Fibroblast of the aortic adventitia (primary cell): ENCODE results near the gene ATP2B2. TPM values are rescaled to one million over a fixed set of nuclear protein-coding genes. Genes with fewer than 3 reads are reported as not detected.
A peak's percentile ranks its signal among the peaks of the same experiment; 100 is the strongest.
"Not testable (repeated sequence)": the region's sequence is repeated elsewhere in the genome, so short reads cannot be mapped to it uniquely, and the experiment has no call there.

Source experiments
- DNase-seq: peaks from one replicate; pipeline ENCODE4 v3.0.0-alpha.2; 2010; ENCODE audit warnings: low read depth
- H3K4me3 ChIP-seq: 2 replicates; pipeline ENCODE4 v1.5.1; 2011; ENCODE audit warnings: low read depth, mild to moderate bottlenecking, control low read depth, low read length, moderate library complexity
- CTCF ChIP-seq: IDR thresholded peaks from 2 replicates; pipeline ENCODE4 v1.5.1; 2011; ENCODE audit warnings: mild to moderate bottlenecking, low read length, control low read depth, inconsistent platforms; ENCODE audit not compliant: insufficient read depth
- total RNA-seq: library from RNA; depleted of rRNA; stranded (reverse); fragments of >200 nt; gene quantifications from 2 replicates; pipeline ENCODE4 v1.2.3, GENCODE V29; 2012; ENCODE audit warnings: low replicate concordance

Gene ATP2B2
- total RNA-seq, 1 donor, result not detected

DNA sequence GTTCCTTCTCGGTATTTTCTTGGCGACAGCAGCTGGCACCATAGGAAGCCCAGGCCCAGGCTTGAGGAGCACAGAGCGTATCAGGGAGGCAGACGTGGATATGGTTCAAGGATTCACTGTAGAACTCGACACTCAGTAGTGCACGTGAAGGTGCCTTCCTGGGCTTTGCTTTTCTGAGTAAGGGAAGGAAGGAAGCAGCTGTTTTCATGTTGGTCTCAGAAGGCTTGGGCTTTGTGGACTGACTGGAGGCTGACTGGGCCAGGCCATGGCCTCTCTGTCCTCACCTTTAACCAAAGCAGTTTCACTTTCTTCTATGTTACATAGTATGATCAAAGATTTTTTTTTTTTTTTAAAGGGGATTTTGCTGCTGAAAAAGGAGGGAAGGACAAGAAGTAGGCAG is 205.7 kb downstream of the ATP2B2 start:
- no peak for TF ChIP-seq CTCF
- no peak for DNase-seq
- no peak overlapping the region for H3K4me3 ChIP-seq

GRCh38 chr3:10299175-10299574 is 206.2 kb downstream of the ATP2B2 start:
- DNase-seq, result peak; percentile 23
- no peak for TF ChIP-seq CTCF

DNA sequence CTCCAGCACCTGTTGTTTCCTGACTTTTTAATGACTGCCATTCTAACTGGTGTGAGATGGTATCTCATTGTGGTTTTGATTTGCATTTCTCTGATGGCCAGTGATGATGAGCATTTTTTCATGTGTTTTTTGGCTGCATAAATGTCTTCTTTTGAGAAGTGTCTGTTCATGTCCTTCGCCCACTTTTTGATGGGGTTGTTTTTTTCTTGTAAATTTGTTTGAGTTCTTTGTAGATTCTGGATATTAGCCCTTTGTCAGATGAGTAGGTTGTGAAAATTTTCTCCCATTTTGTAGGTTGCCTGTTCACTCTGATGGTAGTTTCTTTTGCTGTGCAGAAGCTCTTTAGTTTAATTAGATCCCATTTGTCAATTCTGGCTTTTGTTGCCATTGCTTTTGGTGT is 207.3 kb downstream of the ATP2B2 start:
- DNase-seq, result not testable (repeated sequence)

More at GRCh38 chr3:10299175-10299574, 206.2 kb downstream of the ATP2B2 start:
- no peak overlapping the region for H3K4me3 ChIP-seq

DNA sequence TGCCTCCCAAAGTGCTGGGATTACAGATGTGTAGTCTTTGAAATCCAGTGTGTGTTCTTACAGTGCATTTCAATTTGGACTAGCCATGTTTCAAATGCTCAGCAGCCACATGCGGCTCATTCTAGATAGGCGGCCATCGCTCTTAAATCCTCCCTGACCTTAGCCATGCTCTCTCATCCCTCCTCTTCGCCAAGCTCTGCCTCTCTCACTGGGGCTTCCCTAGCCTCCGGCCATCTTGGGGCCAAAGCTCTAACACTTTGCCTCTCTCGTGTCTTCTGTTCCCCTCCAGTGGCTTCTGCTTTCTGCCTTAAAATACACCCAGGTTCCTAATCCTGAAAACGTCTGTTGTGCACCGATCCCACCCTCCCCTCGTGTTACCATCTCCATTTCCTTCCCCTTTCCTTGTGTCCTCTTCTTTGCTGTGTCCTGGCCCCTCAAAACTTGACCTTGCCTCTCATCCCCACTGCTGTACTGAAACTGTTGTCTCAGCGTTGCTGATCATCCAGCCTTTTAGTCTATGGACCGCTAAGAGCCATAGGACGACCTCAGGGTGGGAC is 211.3 kb downstream of the ATP2B2 start:
- TF ChIP-seq CTCF, result no peak
- no peak for DNase-seq
- no peak overlapping the region for H3K4me3 ChIP-seq

More for the DNA sequence above, 207.3 kb downstream of the ATP2B2 start:
- not testable (repeated sequence) for H3K4me3 ChIP-seq

DNA sequence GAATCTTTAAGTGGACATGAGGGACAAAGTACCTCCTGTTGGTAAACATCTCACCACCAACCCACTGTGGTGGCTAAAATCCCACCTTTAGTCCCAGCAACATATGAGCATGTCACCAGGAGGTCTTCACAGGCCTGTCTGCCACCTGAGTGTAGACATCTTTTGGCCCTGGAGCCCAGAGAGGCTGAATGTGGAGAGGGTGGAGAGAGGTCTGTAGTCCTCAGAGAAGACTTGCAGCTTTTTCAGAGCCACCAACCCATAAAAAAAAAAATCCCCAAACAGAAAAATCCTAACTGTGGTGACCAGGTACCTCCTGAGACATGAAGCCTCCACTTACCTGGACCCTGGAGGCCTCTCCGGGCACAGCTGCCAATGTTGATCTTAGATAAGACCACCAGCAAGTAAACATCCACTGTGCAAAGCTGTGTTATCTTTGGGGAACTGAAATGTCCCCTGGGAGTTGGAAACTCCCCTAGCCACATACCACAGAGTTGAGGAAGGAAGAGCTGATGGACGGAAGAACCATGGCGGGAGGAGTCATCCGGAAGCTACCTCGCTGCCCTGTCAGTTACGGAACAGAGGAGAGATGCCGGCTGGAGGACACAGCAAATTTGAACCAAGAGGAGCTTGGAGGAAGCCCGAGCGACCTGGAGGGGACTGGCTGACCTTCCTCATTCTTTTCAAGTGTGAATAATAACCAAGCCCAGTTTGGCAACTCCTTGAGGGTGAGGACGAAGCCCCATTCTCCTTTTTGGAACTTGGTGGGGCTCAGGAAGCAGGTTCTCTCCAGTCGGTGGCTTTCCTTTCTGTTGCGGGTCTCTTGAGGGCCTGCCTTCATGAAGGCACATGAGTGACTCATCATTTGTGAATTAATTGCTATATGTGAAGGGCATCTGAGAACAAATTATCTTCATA is 212.6 kb downstream of the ATP2B2 start, which contains the start of gene GHRL:
Gene GHRL (minus strand): TSS at position 443 of the 915 bp plus-strand sequence. CDS start 2,767 bp downstream, outside the sequence.
- H3K4me3 ChIP-seq, result no peak within 1 kb of the TSS
- TF ChIP-seq CTCF, result no peak
- peak; percentile 27 for DNase-seq

- TF ChIP-seq CTCF, result no peak
- DNase-seq, result no peak
Observed at GRCh38 chr3:10291641-10292040, 213.7 kb downstream of the ATP2B2 start.

GRCh38 chr3:10290481-10291176 is 214.8 kb downstream of the ATP2B2 start:
- H3K4me3 ChIP-seq, result no peak overlapping the region
- TF ChIP-seq CTCF, result no peak

More at GRCh38 chr3:10291641-10292040, 213.7 kb downstream of the ATP2B2 start:
- H3K4me3 ChIP-seq, result no peak overlapping the region

More at GRCh38 chr3:10290481-10291176, 214.8 kb downstream of the ATP2B2 start:
- DNase-seq, result no peak
